PC-9 (cell line): ENCODE measurements around the gene DLGAP4. TPM values are rescaled to one million over a fixed set of nuclear protein-coding genes. Genes with fewer than 3 reads are reported as not detected.

Experiments
- BruUV-seq: library from RNA; stranded (reverse); fragments of 400-500 nt; replicated peaks from 2 replicates; lab custom pipeline; 2021; lab: Mats Ljungman, UMichigan
- CTCF ChIA-PET: fragments of 300-600 bp; sonication (Branson Sonifier 250); formaldehyde crosslinking; loops from one replicate; lab custom pipeline; 2022; ENCODE audit warnings: antibody characterized with exemption; lab: Charles Lee
- POLR2A ChIA-PET: fragments of 300-600 bp; sonication (Branson Sonifier 250); formaldehyde crosslinking; loops from one replicate; lab custom pipeline; 2022; ENCODE audit warnings: antibody characterized with exemption; ENCODE audit not compliant: unreplicated experiment; lab: Charles Lee
- DNase-seq, 2 experiments: peaks; one replicate each; pipeline versions ENCODE4 v3.0.0 to v3.0.0-alpha.2; 2015 to 2022; ENCODE audit warnings: mixed read lengths in 1 of 2
- H2AFZ ChIP-seq: fragments of 200-600 bp; sonication (generic); 2 replicates; pipeline ENCODE4 v1.8.1; 2017; ENCODE audit warnings: antibody characterized with exemption
- H3F3A ChIP-seq: fragments of 200-600 bp; sonication (generic); 2 replicates; pipeline ENCODE4 v1.8.1; 2017; ENCODE audit warnings: antibody characterized with exemption, mild to moderate bottlenecking, low read depth; ENCODE audit not compliant: insufficient read depth
- H3K27ac ChIP-seq: fragments of 200-600 bp; sonication (generic); 2 replicates; pipeline ENCODE4 v1.6.1; 2016; ENCODE audit warnings: mixed run types
- H3K27me3 ChIP-seq: fragments of 200-600 bp; sonication (generic); 2 replicates; pipeline ENCODE4 v1.6.1; 2016; ENCODE audit warnings: low read depth, mixed run types; ENCODE audit not compliant: insufficient read depth
- H3K36me3 ChIP-seq: fragments of 200-600 bp; sonication (generic); 2 replicates; pipeline ENCODE4 v1.6.1; 2016; ENCODE audit warnings: low read depth, mixed run types
- H3K4me1 ChIP-seq: fragments of 200-600 bp; sonication (generic); replicated peaks from 2 replicates; pipeline ENCODE4 v1.6.1; 2016; ENCODE audit warnings: mixed run types; ENCODE audit not compliant: insufficient read depth
- H3K4me2 ChIP-seq: fragments of 200-600 bp; sonication (generic); 2 replicates; pipeline ENCODE4 v1.6.1; 2017; ENCODE audit warnings: mixed run types
- H3K4me3 ChIP-seq: fragments of 200-600 bp; sonication (generic); 2 replicates; pipeline ENCODE4 v1.6.1; 2016; ENCODE audit warnings: mixed run types
- H3K79me2 ChIP-seq: fragments of 200-600 bp; sonication (generic); 2 replicates; pipeline ENCODE4 v1.6.1; 2017; ENCODE audit warnings: low read depth, mixed run types
- H3K9me2 ChIP-seq: fragments of 200-600 bp; sonication (generic); 2 replicates; pipeline ENCODE4 v1.8.1; 2017; ENCODE audit warnings: mild to moderate bottlenecking; ENCODE audit not compliant: insufficient read depth
- H3K9me3 ChIP-seq: fragments of 200-600 bp; sonication (generic); 2 replicates; pipeline ENCODE4 v1.8.1; 2016; ENCODE audit warnings: low read depth; ENCODE audit not compliant: insufficient read depth
- H4K20me1 ChIP-seq: fragments of 200-600 bp; sonication (generic); 2 replicates; pipeline ENCODE4 v1.8.1; 2017; ENCODE audit not compliant: insufficient read depth
- EZH2 ChIP-seq: fragments of 200-600 bp; sonication (generic); IDR thresholded peaks from 2 replicates; pipeline ENCODE4 v1.8.0; 2017; ENCODE audit warnings: antibody characterized with exemption, low read depth
- intact Hi-C: fragments of 100-400 bp; cut with micrococcal nuclease; formaldehyde crosslinking; loops from one replicate; pipeline ENCODE4 v1.10.0; 2022; ENCODE audit not compliant: unreplicated experiment
- total RNA-seq: library from RNA; stranded (reverse); gene quantifications from 2 replicates; pipeline ENCODE4 v1.2.3, GENCODE V29; 2021
- TF ChIP-seq, protein P1 (sequence below): fragments of 200-600 bp; sonication (generic); conservative IDR thresholded peaks from 2 replicates; pipeline ENCODE4 v1.6.1; 2017; ENCODE audit warnings: mixed run types, antibody characterized with exemption, mild to moderate bottlenecking, moderate library complexity

The DLGAP4 gene
- total RNA-seq, 1 experiment from 2014 or later, result 62.6 TPM

DNA sequence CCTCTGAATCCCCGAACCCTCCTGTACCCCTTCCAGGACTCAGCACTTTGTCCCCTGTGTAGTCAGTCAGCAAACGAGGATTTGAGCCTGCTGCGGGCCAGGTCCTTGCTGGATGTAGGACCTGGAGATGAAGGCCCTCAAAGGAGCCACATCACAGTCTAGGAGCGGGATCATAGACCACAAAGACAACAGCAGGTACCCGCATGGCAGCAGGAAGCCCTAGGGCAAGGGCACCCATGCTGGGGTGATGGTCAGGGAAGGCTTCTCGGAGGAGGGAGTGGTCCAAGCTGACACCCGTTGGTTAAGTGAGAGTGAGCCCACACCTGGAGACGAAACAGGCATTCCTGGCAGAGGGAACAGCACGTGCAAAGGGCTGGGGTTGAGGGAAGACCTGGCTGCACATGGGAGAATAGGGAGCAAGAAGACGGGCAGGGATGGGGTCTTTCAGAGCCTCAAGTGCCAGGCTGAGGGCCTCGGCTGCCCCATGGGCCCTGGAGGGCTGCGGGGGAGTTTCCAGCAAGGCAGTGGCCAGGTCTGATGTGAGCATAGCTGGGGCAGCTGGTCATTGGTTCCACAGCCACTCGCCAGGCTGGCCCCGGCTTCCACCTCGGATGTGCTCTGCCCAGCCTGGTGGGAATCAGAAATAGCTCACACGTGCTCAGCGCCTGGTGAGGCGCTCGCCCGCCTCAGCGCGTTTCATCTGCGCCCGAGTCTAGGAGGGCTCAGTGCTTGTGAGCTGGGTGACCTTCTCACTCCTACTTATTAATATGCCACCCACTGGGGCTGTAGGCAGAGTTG is 15.0 kb downstream of the DLGAP4 start:
- intact Hi-C loops, result no loop called here
- DNase-seq, result no peak
- Histone ChIP-seq H4K20me1 (no peaks in the 10 kb centered on the region), H3K9me2 (no peaks in the 10 kb centered on the region), H3F3A (no peaks in the 10 kb centered on the region), H2AFZ (no peak overlapping the region), H3K27ac (no peak overlapping the region), H3K4me1 (no peaks in the 10 kb centered on the region), H3K4me2 (no peak overlapping the region), H3K36me3 (no peaks in the 10 kb centered on the region), H3K9me3 (peaks cover 2% of the 10 kb centered on the region), H3K4me3 (no peak overlapping the region), H3K27me3 (peaks cover 5% of the 10 kb centered on the region; the same call in 1 of the 2 replicates), H3K79me2 (no peaks in the 10 kb centered on the region)
- ChIA-PET POLR2A (no interaction called here), CTCF (no interaction called here)
- BruUV-seq, result no TSS peak
- TF ChIP-seq, protein P1, sequence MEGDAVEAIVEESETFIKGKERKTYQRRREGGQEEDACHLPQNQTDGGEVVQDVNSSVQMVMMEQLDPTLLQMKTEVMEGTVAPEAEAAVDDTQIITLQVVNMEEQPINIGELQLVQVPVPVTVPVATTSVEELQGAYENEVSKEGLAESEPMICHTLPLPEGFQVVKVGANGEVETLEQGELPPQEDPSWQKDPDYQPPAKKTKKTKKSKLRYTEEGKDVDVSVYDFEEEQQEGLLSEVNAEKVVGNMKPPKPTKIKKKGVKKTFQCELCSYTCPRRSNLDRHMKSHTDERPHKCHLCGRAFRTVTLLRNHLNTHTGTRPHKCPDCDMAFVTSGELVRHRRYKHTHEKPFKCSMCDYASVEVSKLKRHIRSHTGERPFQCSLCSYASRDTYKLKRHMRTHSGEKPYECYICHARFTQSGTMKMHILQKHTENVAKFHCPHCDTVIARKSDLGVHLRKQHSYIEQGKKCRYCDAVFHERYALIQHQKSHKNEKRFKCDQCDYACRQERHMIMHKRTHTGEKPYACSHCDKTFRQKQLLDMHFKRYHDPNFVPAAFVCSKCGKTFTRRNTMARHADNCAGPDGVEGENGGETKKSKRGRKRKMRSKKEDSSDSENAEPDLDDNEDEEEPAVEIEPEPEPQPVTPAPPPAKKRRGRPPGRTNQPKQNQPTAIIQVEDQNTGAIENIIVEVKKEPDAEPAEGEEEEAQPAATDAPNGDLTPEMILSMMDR, result no peak
- no peak for TF ChIP-seq EZH2

DNA sequence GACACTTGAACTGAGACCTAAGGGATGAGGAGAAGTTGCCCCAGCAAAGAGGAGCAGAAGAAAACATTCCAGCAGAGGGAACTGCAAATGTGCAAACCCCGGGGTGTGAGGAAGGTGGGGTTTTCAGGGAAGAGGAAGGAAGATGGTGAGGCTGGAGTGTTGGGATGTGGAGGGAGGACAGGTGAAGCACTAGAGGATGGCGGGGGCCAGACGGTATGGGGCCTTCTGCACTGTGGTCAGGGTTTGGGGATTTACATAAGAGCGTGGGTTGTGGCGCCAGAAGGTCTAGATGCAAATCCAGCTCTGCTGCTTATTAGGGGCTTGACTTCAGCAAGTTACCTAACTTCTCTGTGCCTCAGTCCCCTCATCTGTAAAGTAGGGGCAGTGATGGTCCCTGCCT is 16.0 kb downstream of the DLGAP4 start:
- no peak overlapping the region for H3K27ac ChIP-seq
- DNase-seq, result no peak
- POLR2A ChIA-PET, result no interaction called here
- CTCF ChIA-PET, result no interaction called here
- no peak overlapping the region for H3K4me2 ChIP-seq
- H4K20me1 ChIP-seq, result no peaks in the 10 kb centered on the region
- H3K9me2 ChIP-seq, result no peaks in the 10 kb centered on the region
- H3K79me2 ChIP-seq, result no peaks in the 10 kb centered on the region
- intact Hi-C loops, result no loop called here
- H3K4me3 ChIP-seq, result no peak overlapping the region
- no TSS peak for BruUV-seq
- peaks cover 8% of the 10 kb centered on the region for H3K9me3 ChIP-seq
- TF ChIP-seq EZH2, result no peak
- TF ChIP-seq, protein P1, result no peak
- no peak overlapping the region for H2AFZ ChIP-seq
- H3K4me1 ChIP-seq, result no peaks in the 10 kb centered on the region
- peaks cover 5% of the 10 kb centered on the region; the same call in 1 of the 2 replicates for H3K27me3 ChIP-seq
- no peaks in the 10 kb centered on the region for H3K36me3 ChIP-seq
- H3F3A ChIP-seq, result no peaks in the 10 kb centered on the region

DNA sequence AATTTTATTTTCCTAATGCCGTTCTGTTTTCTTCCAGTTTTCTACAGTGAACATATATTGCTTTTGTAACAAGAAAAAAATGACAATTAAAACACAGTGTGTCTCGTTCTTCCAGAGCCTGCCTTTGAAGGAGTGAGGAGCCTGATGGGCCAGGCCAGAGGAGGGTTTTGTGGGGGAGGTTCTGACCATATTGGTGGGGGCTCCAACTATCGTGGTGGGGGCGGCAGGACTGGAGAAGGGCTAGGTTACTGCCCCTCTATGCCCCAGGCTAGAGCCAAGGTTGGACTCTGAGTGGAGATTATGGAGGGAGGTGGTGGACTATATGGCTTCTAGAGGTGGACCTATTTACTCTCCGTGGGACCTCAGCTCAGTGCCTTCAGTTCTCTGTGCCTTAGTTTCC is 24.0 kb downstream of the DLGAP4 start:
- H2AFZ ChIP-seq, result no peak overlapping the region
- H4K20me1 ChIP-seq, result no peaks in the 10 kb centered on the region
- no peaks in the 10 kb centered on the region for H3K36me3 ChIP-seq
- no peak overlapping the region for H3K27ac ChIP-seq
- no peak for TF ChIP-seq EZH2
- TF ChIP-seq, protein P1, result no peak
- H3K9me2 ChIP-seq, result no peaks in the 10 kb centered on the region
- intact Hi-C loops, result no loop called here
- no peaks in the 10 kb centered on the region for H3K4me1 ChIP-seq
- DNase-seq, result no peak
- BruUV-seq, result no TSS peak
- ChIA-PET CTCF (no interaction called here), POLR2A (no interaction called here)
- no peak overlapping the region for H3K4me3 ChIP-seq
- H3K27me3 ChIP-seq, result 0 out of 2 replicates have a peak, but pooled peaks cover 4% of the 10 kb centered on the region
- no peaks in the 10 kb centered on the region for H3K79me2 ChIP-seq
- H3F3A ChIP-seq, result peaks cover 8% of the 10 kb centered on the region; the same call in 1 of the 2 replicates
- H3K9me3 ChIP-seq, result peaks cover 11% of the 10 kb centered on the region
- no peak overlapping the region for H3K4me2 ChIP-seq
